ENCODE measurements around the gene KIF12. TPM values are rescaled to one million over a fixed set of nuclear protein-coding genes. Genes with fewer than 3 reads are reported as not detected.

Gene KIF12
- total RNA-seq, 1 experiment from 2014 or later = 0.12 TPM

GRCh38 chr9:114123031-114123977 is 24.2 kb upstream of the KIF12 start:
- no peak for DNase-seq (ENCODE audit: low read depth)

DNA sequence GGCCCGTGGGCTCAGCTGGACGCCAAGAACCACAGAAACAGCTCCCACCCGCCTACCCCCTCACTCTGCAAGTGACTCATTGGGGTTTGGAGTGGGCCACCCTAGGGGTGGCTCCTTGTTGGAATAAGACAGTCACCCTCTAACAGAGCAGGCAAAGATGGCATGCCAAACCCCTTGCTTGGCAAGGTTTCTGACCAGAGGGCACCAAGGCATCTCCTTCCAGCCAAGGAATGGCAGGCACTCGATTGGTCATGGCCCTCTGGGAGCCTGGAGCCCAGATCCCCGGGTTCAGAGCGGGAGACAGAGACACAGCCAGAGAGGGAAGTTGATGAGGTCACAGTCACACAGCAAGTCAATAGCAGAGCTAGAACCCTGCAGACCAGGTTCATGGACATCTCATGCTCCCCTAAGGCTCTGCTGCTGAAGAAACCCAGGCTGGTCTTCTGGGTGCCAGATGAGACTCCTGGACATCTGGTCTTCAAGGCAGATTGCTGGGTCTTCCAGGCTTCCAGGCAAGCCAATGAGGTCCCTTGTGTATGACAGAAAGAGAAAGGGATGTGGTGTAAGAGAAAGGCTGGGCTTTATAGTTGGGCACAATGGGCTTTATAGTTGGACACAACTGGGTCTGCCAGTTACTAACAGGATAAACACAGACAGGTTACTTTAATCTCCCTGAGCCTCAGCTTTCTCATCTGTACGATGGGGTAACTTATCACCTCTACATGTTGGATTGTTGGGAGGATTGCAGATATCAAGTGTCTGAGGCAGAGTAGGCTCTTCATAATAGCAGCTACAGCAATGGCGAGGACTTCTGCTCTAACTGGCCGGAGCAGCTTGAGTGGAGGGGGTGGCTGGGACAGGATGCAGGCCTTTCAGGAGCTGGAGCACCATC is 23.3 kb upstream of the KIF12 start:
- peak; percentile 53 for DNase-seq (ENCODE audit: low read depth)

DNA sequence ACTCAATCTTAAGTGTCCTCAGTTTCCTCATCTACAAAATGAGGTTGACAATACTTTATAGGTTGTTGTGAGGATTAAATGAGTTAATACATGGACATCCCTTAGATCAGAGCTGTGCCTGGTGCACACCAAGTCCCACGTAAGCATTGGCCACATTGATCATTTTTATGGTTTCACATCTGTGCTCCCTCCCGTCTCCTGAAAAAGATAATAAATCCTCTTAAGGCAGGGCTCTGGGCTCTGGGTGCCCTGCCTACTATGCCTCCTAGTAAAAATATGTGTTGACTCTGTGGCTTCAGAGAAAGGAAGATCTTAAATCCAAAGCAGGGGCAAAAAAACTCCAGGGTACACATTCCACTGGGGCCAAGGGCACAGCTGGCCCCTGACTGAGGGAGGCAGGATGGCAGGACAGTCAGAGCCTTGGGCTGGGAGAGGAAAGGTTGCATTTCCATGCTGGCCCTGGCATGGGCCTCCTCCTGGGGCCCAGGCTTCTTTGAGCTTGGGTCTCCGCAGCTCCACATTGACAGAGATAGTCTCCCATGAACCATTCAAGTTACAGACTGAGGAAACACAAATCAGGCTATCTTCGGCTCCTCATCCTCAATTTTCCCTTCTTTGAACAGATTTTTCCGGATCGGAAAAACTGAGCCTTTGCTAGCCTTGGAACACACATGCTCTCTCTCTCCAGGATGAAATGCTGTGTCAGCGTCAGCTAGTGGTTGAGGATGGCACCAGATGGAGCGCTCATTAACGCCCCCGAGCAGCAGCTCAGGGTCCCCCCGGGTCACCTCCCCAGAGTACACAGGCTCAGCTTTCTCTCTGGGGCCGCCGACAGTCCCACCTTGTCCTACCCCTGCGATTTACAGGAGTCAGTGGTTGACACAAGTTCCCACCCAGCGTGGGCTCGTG is 22.4 kb upstream of the KIF12 start:
- no peak for DNase-seq (ENCODE audit: low read depth)

- no peak for DNase-seq (ENCODE audit: low read depth)
Observed at GRCh38 chr9:114120192-114121014, 21.3 kb upstream of the KIF12 start.

DNA sequence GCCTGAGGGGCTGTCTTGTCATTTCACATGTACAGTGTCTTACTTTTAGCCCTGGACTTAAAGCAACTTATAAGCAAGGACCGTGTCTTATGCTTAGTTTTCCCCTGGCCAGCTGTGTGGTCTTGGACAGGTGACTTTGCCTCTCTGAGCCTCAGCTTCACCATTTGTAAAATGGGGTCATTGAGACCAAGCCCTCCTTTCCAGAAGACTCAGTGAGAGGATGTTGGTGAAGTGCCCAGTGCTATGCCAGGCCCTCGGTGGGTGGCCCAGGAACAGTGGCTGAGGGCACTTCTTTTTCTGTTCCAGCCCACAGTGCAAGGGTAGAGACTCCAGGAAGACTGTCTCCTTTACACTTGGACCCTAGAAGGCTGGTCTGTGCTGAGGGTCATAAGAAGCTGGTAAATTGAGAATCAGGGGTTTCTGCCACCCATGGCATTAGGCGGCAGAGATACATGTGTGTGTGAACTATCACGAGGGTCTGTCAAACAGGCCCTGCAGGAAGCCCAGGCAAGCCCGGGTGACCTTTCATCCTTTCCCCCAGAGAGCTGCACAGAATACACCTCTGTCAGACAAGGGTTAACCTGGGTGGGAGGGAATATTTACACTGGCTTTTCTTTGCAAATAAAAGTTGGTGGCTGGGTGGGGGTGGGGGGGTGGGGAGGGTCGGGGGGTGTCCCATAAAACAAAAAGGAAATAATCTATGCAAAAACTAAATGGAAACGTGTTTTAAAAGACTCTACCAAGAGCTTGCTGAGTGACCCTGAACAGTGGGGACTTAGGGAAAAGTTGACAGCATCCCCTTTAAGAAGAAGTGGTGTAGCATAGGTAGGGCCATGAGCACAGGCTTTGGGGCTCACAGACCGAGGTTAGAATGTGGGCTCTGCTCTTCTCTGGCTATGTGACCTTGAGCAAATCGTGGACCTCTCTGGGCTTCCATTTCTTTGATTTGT is 20.4 kb upstream of the KIF12 start:
- no peak for DNase-seq (ENCODE audit: low read depth)

- no peak for DNase-seq (ENCODE audit: low read depth)
Observed at GRCh38 chr9:114117996-114118830, 19.1 kb upstream of the KIF12 start.

DNA sequence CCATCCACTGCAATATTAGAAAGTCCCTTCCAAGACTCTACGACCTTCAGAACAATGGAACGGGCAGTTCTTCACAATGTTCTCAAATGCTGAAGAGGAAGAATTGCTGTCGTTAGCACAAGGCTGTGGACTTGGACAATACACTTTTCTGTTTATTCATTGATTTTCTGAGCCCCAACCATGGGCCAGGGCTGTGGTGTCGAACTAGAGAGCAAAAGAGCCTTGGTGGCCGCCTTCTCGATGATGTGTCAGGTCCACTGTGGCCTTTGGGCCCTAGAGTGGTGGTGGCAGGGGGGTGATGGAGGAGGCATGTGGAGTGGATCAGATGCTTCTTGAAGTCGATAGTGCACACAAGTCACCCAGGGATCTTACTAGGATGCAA is 18.5 kb upstream of the KIF12 start:
- no peak for DNase-seq (ENCODE audit: low read depth)

- no peak for DNase-seq (ENCODE audit: low read depth)
Observed at GRCh38 chr9:114116126-114116747, 17.1 kb upstream of the KIF12 start.

DNA sequence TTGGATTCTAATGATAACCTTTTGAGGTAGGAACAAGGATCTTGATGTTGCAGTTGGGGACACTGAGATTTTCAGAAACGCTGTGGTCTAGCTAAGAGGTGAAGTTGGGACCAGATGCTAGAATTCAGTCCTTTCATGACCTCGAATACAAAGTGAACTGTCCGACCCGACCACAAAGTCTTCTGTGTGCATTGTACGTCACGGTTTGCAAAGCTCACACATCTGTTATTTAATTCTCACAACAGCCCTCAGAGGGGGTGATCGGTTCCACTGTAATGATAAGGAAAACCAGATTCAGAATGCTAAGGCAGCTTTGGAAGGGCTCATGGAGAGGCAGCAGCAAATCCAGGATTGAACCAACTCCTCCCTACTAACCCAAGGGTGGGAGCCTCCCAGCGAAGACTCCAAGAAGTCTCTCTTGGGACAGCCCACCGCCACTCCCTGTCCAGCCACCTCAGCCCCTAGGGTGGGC is 16.6 kb upstream of the KIF12 start:
- DNase-seq (ENCODE audit: low read depth) = no peak

GRCh38 chr9:114114364-114114763 is 15.3 kb upstream of the KIF12 start:
- no peak for DNase-seq (ENCODE audit: low read depth)

GRCh38 chr9:114112778-114113584 is 13.9 kb upstream of the KIF12 start:
- peak; percentile 57 for DNase-seq (ENCODE audit: low read depth)

- DNase-seq (ENCODE audit: low read depth) = no peak
Observed at GRCh38 chr9:114112325-114112724, 13.2 kb upstream of the KIF12 start.

GRCh38 chr9:114110180-114110579 is 11.1 kb upstream of the KIF12 start:
- peak; percentile 70 for DNase-seq (ENCODE audit: low read depth)

GRCh38 chr9:114109124-114109523 is 10.0 kb upstream of the KIF12 start:
- DNase-seq (ENCODE audit: low read depth) = no peak

DNA sequence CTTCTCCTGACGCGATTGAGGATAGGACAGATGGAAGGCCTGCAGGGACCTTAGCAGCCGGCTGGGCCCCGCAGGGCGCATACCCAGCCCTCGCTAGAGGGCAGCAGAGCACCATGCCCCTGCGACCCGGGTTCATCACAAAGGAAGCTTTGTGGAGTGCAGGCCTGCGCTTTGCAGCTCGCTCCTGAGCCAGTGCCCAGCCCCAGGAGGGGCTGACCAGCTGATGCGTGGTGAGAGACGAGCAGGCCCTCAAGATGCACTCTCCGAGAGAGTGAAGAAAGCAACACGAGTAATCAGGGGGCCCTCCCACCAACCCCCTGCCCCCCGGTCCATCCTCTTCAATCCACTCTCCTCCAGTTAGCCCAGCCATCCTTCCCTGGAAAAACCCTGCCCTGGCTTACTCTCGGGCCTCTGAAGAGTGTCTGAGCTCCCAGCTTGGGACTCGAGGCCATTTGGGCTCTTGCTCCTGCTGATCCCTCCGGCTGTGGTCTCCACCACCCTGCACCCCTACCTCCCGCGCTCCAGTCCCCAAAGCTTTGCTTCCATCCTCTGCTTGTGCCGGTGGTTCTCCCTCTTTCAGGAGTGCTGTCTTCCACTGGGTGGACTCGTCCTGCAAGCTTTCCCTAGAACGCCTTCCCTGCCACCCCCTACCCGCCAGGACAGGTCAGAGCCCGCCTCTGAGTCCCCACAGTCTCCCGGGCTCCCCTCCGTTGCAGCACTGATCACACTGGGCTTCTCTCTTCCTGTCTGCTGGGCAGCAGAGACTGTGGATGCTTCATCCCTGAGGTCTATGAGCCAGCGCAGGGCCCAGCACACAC is 9.1 kb upstream of the KIF12 start:
- DNase-seq (ENCODE audit: low read depth) = peak; percentile 70

Measured in M059J (cell line).